KG1 (cell line): Measurements from ENCODE around the gene MYMX.
"Not testable (repeated sequence)": the region's sequence is repeated elsewhere in the genome, so short reads cannot be mapped to it uniquely, and the experiment has no call there.

Experiments used
- DNase-seq: peaks from one replicate; lab custom pipeline; 2025; lab: John Stamatoyannopoulos, UW

The MYMX gene

DNA sequence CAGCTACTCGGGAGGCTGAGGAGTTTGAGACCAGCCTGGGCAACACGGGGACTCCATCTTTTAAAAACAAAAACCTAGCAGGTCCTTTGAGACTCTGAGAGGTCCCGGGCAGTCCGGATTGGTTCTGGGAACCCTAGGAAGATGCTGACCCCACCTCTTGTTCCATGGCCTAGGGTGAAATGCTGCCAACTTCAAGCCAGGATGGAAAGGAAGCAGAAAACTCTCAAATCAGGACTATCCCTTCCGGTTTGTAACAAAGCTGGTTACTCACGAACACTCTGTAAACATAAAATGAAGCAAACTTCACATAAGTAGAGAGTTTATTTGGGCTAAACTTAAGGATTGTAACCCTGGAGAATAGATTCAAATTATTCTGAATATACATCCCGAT is 30.1 kb upstream of the MYMX start:
- no peak for DNase-seq

DNA sequence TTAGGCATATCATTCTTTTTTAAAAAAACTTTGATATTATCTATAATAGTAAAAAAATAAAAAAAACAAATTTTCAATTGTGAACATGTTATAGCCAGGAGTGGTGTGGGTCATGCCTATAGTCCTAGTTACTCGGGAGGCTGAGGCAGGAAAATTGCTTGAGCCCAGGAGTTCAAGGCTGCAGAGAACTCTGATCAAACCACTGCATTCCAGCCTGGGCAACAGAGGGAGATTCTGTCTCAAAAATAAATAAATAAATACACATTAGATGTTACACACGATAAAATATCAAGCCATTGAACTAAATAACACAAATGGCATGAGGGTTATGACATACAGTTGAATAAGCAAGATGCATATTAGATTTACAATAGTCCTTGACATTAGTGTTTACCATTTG is 27.9 kb upstream of the MYMX start:
- DNase-seq: no peak

DNA sequence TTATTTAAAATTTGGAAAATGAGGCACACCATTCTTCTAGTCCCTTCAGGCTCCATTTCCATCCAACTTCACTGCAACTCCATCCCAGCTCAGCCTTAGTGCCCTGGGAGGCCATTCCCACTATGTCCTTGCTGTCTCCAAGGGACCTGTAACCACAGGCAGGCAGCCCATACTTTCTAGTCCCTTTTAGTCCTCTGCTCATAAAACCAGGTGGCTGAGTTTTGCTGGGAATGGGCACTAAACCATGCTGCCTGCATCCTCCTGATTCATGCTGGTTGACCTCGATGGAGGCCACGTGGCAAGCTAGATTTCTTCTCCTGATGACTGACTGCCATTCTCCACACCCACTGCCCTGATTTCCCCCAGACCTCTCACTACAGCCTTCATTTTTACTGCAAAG is 27.5 kb upstream of the MYMX start:
- DNase-seq: no peak

DNA sequence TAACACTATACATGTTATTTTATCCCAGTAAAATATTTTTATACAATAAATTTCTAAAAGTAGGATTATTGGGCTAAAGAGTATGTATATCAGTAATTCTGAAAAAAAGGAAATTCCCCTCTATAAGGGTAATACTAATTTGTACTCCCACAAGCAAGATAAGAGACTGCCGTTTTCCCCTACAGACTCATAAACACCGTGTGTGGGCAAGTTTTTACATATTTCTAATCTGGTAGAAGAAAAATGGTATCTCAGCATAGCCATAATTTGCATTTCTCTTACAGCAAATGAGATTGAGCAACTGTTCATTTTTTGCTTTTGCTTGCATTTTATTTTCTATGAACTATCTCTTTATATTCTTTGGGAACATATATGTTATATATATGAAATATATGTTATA is 26.0 kb upstream of the MYMX start:
- DNase-seq: no peak

DNA sequence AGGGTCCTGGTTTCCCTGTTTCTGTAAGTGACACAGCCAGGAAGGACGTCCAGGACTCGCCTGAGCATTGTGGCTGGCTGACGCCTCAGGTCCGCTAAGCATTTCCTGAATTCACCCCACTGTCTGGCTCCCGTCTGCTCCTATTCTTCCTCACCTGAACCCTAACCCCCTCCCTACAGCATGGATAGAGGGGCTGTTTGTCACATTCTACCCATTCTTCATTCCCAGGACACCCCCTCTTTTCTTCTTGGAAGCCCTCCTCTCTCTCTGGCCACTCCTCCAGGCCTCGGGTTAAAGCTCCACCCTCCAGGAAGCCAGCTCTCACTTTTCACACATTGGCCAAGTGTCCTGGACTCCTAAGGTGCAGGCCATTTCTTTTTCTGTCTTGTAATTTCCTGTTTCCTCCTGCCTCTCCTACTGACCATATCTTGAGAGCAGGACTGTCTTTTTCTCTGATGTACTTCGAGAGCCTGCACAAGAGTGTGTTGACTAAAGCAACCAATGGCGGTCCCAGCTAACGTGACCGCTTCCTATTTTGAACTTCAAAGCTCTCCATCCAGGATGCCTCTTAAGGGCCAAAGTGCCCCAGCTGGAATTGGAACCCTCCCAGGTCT is 24.2 kb upstream of the MYMX start:
- no peak for DNase-seq

DNA sequence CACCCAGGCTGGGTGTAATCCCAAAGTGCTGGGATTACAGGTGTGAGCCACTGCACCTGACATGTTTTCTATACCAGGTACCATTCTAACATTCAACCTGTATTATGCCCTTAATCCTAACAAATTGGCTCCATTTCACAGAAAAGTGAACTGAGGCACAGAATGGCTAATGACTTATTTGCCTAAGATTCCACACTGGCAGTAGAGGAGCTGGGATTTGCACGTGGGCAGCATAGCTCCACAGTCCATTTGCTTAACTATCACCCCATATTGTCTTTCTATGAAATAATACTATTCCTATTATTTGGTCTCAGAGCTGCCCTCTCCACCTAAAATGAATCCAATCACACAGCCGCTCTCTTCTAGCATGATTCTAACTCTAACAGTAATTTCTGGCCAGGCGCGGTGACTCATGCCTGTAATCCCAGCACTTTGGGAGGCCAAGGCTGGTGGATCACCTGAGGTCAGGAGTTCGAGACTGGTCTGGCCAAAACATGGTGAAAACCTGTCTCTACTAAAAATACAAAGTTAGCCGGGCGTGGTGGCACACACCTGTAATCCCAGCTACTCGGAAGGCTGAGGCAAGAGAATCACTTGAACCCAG is 23.3 kb upstream of the MYMX start:
- no peak for DNase-seq

DNA sequence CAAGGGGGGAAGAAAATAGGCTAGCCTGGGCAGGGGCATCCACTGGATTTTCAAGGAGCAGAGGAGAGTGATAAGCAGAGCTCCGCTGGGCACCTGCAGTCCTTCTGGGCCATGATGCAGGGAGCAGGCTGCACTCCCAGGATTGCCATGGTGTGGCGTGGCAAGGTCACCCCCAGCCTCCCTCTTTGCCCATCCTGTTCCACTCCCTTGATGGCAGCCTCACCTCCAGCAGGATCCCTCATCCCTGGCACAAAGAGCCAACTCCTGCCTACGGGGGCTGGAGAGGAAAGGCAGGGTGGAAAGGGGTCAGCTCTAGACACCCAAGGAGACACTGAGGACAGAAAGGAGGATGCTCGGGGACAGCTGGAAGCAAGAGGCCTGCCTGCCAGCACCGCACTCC is 22.4 kb upstream of the MYMX start:
- DNase-seq: no peak

DNA sequence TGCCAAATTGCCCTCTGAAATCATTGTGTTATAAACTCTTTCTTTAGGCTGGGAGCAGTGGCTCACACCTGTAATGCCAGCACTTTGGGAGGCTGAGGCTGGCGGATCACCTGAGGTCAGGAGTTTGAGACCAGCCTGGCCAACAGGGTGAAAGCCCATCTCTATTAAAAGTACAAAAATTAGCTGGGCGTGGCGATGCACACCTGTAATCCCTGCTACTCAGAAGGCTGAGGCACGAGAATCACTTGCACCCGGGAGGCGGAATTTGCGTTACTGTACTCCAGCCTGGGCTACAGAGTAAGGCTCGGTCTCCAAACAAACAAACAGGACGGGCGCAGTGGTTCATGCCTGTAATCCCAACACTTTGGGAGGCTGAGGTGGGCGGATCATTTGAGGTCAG is 20.4 kb upstream of the MYMX start:
- not testable (repeated sequence) for DNase-seq

DNA sequence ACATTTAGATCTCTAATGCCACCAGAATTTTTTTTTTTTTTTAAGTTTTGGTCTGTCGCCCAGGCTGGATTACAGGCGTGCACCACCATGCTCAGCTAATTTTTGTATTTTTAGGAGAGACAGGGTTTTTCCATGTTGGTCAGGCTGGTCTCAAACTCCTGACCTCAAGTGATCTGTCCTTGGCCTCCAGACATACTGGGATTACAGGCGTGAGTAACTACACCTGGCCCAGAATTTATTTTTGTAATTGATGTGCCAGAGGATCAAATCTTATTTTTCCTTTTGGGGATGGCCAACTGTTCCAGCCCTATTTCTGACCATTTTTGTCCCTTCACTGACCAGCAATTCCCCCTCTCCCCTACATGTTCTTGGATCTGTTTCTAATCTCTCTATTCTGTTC is 18.0 kb upstream of the MYMX start:
- no peak for DNase-seq

DNA sequence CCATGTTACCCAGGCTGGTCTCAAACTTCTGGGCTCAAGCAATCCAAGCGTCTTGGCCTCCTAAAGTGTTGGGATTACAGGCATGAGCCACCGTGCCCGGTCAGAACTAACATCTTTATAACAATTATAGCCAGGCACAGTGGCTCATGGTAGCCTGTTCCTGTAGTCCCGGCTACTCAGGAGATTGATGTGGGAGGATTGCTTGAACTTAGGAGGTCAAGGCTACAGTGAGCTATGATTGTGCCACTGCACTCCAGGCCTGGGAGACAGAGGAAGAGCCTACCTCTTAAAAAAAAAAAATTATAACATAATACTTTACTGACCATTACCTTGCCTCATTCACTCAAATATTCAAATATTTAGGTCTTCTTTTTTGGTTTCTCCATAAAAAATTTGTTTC is 16.8 kb upstream of the MYMX start:
- DNase-seq: no peak

DNA sequence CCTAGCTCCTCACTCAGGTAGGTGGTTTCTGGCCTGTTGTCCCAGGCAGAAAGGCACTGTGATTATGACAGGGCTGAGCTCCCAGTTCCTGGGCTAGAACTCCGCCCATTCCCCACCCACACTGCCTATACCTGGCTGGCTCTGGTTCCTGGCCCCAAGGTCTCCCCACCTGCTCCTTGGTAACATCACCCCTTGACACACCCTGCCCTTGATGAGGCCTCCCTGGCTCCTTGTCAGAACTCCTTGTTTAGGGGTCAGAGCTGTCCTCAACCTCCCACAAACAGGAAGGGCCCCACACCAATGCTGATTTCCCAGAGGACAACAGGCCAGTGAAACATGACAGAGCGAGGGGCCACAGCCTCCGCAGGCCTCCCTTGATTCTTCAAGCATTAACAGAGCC is 15.5 kb upstream of the MYMX start:
- DNase-seq: no peak

DNA sequence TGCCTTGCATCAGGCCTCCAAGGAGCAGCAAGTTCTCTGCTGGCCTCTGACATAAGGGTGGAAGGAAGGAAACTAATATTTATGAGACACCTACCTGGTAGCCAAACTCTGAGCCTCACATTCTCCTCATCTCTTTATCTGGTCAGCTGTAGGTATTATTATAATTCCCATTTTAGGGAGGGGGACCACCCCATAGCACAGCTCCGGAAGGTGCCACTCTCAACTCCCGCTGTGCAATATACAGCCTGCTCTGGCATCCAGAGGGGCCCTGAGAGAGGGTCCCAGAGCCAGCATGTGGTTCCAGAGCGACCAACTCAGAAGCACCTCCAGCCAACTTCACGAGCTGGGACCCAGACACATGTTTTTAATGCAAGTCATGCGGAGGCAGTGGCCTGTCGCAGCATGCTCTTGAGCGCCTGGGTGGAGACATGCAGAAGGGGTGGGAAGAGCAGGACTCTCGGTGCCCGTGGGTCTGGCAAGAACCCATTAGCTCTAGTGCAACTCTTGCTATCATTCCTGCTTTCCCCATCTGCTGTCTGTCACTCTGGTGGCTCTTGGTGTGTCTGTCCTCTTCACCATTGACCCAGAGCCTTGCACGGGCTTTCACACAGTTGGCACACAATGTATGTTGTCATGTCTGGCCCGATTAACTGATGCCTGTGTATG is 15.0 kb upstream of the MYMX start:
- DNase-seq: no peak

DNA sequence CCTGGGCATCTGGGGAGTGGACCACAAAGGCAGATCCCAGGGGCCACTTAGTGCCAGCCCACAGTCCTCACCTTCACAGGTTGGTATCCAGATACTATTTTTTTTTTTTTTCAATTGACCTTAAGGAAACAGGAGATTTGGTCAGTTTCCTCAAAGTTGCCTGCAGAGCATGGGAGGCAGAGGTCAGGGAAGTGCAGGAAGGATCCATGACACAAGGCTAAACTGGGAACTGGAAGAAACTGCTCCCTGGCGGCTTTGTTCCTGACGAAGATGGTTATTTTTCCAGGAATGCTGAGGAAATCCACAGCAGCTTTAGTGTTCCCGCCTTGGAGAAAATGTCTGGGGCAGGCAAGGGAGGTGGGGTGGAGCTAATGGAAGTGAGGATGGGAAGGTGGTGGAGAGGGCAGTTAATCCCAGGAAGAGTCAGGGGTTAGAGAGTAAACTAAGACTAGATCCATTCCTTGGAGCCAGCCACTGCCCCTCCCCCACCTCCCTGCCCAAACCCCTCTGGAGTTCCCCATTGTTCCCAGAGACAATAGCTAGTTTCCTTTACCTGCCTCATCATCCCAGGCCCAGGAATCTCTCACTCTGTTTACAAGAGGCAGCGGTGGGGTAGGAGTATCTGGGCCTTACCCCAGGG is 14.3 kb upstream of the MYMX start:
- no peak for DNase-seq

DNA sequence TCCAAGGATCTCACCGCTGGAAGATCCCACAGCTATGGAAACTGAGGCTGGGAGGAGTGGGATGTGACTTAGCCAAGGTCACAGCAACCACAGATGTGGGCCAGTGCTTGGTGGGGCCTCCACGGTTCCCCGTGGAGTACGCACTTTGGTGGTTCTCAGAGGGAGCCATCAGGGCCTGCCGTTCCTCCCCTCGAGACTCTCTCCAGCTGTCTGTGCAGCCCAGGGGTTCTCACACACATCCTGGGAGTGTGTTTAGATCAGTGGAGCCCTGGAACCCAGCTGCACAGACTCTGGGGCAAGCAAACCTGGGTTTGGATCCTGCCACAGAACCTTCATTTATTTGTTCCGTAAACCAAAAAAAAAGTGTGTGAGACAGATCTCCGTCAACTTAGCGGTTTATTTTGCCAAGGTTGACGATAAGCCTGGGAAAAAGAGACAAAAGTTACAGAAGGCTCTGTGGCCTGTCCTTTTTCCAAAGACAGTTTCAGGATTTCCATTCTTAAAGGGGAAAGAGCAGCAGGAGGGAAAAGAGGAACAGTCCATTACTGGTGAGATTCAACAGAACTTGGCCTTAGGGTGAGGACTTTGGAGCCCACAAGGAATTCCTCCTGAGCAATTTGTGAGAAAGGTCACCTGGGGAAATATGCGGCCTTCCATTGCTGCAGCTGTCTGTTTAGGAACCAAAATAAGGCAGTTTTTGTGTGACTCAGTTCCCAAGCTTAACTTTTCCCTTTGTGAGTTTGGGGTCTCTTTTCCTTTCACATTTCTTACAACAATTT is 13.6 kb upstream of the MYMX start:
- no peak for DNase-seq

DNA sequence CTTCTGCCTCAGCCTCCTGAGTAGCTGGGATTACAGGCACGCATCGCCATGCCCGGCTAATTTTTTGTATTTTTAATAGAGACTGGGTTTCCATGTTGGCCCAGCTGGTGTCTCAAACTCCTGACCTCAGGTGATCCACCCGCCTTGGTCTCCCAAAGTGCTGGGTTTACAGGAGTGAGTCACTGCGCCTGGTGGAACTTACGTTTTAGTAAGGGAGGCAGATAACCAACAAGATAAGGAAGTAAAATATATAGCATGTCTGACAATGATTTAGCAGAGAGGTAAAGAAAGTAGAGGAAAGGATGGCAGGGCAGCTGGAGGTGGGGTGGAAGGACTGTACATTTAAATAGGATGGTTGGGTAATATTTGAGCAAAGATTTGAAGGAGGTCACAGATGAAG is 12.8 kb upstream of the MYMX start:
- no peak for DNase-seq

DNA sequence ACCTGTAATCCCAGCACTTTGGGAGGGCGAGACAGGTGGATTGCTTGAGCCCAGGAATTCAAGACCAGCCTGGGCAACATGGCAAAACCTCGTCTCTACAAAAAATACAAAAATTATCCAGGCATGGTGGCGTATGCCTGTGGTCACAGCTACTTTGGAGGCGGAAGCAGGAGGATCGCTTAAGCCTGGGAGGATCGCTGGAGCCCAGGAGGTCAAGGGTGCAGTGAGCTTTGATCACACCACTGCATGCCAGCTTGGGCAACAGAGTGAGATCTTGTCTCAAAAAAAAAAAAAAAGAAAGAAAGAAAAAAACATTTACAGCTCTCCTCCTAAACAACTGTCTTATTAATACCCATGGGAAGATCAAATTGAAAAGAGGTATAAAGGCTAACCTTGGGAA is 8.8 kb upstream of the MYMX start:
- no peak for DNase-seq

DNA sequence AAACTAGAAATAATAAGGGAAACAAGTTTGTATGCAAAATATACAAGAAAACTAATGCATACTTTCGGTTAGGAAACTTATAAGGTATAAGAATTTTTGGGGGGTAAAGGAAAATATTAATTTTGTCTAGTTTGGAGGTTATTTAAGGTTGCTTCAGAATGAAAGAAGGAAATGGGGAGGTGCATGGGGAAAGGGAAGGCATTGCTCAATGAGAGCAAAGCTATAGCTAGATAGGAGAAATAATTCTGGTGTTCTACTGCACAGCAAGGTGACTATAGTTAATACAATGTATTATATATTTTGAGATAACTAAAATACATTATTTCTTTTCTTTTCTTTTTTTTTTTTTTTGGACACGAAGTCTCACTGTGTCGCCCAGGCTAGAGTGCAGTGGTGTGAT is 5.4 kb upstream of the MYMX start:
- no peak for DNase-seq

DNA sequence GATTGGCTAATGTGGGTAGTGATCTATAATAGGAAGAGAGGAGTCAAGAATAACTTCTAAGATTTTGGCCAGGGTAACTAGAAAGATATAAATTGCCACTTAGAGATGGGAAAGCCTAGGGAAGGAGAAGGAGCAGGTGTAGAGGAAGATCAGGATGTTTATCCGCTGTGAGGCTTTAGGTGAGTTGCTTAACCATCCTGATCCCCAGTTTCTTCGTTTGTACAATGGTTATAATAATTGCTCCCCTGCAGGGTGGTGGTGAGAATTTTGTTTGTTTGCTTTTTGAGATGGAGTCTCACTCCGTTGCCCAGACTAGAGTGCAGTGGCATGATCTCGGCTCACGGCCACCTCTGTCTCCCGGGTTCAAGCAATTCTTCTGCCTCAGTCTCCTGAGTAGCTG is 2.4 kb upstream of the MYMX start:
- no peak for DNase-seq

DNA sequence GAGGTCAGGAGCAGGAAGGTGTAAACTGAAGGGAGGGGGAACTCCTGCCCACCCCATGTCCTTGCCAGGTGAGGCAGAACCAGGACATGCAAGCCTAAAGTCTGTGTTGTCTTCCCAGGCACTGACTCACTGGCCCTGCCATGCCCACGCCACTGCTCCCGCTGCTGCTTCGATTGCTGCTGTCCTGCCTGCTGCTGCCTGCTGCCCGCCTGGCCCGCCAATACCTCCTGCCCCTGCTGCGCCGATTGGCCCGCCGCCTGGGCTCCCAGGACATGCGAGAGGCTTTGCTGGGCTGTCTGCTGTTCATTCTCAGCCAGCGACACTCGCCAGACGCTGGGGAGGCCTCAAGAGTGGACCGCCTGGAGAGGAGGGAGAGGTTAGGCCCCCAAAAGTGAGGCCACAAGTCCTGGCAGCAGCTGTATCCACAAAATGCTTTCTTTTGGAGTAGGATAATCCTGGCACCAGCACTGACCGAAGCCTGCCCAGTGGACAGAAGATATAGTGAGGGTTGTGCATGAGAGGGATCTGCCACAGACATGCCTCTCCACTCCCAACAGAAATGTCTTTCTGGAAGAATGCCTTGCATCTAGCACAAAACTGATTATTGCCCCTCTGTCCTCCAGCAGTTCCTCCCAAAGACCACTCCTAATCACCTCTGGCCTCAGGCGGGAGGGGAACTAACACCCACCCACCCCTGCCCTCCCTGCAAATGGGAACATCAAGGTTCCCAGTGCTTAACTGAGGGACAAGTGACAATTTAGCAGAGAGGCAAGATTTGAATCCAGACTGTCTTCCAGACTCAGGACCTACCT is 812 bp downstream of the MYMX start:
- no peak for DNase-seq

DNA sequence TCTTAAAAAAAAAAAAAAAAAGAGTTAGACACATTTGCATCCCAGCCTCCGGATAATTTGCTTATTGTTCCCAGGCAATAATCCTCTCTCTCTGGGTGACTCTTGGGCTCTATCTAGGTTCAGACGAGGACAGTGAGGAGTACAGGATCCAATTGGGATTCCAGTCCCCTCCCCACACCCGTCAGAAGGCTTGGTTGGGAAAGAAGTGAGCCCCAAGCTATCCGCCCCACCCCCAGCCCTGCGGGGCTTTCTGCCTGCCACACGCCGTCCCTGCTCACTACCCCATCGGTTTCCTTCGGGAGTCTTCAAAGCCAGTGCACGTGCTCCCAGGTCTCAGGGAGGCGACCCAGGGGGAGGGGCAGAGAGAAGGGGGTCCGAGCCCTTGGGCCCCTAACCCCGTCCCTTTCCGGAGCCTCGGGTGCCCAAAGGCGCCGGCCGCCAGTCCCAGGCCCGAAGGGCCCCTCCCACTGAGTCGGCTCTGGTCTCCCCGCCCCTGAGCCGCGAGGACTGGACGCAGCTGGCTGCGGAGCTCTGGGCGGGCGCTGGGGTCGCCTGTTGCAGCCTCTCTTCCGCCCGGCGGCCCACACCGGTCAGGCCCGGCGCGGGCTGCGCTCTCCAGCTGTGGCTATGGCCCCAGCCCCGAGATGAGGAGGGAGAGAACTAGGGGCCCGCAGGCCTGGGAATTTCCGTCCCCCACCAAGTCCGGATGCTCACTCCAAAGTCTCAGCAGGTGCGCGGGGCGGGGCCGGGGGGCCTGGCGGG is 2.5 kb downstream of the MYMX start:
- DNase-seq: no peak
